HL-60 (cell line): ENCODE measurements around the gene ROCK2.

ENCODE experiments used
- POLR2AphosphoS5 ChIP-seq: IDR thresholded peaks from 2 replicates; pipeline ENCODE4 v1.6.1; 2012; ENCODE audit warnings: low read depth
- REST ChIP-seq: IDR thresholded peaks from 2 replicates; pipeline ENCODE4 v1.6.1; 2012; ENCODE audit warnings: low read depth; ENCODE audit not compliant: insufficient replicate concordance
- TF ChIP-seq, protein P1 (sequence below): IDR thresholded peaks from one replicate; pipeline ENCODE4 v1.5.1; 2011; ENCODE audit warnings: low read length, control low read depth, inconsistent platforms; ENCODE audit not compliant: insufficient read depth

- TF ChIP-seq, protein P1, sequence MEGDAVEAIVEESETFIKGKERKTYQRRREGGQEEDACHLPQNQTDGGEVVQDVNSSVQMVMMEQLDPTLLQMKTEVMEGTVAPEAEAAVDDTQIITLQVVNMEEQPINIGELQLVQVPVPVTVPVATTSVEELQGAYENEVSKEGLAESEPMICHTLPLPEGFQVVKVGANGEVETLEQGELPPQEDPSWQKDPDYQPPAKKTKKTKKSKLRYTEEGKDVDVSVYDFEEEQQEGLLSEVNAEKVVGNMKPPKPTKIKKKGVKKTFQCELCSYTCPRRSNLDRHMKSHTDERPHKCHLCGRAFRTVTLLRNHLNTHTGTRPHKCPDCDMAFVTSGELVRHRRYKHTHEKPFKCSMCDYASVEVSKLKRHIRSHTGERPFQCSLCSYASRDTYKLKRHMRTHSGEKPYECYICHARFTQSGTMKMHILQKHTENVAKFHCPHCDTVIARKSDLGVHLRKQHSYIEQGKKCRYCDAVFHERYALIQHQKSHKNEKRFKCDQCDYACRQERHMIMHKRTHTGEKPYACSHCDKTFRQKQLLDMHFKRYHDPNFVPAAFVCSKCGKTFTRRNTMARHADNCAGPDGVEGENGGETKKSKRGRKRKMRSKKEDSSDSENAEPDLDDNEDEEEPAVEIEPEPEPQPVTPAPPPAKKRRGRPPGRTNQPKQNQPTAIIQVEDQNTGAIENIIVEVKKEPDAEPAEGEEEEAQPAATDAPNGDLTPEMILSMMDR = no peak
- TF ChIP-seq POLR2AphosphoS5 (no peak), REST (no peak)
Observed at GRCh38 chr2:11288431-11288830, 56.0 kb downstream of the ROCK2 start.
